Neutrophil (primary cell): Measurements from ENCODE around the gene DUSP7.

Experiments
- H3K27ac ChIP-seq: fragments of 200-600 bp; sonication (generic); 2 replicates; pipeline ENCODE4 v1.5.1; 2016; ENCODE audit warnings: mild to moderate bottlenecking, moderate library complexity
- H3K27me3 ChIP-seq: fragments of 200-600 bp; sonication (generic); 2 replicates; pipeline ENCODE4 v1.6.0; 2016; ENCODE audit warnings: mild to moderate bottlenecking
- H3K36me3 ChIP-seq: fragments of 200-600 bp; sonication (generic); 2 replicates; pipeline ENCODE4 v1.5.1; 2017
- H3K4me1 ChIP-seq, 2 experiments: fragments of 200-600 bp in 1 of 2; sonication (generic) in 1 of 2; 1 replicate in 1 of 2; 2 replicates in 1 of 2; pipeline versions ENCODE4 v1.5.1 to v1.6.1; 2013 to 2016; ENCODE audit warnings: low read depth in 1 of 2, low read length in 1 of 2, mild to moderate bottlenecking in 1 of 2, moderate library complexity in 1 of 2; ENCODE audit not compliant: control insufficient read depth in 1 of 2, insufficient read depth in 1 of 2
- H3K4me3 ChIP-seq, 2 experiments: fragments of 200-600 bp in 1 of 2; sonication (generic) in 1 of 2; 1 replicate in 1 of 2; 2 replicates in 1 of 2; pipeline ENCODE4 v1.5.1; 2013 to 2016; ENCODE audit warnings: low read depth in 1 of 2, low read length in 1 of 2, mild to moderate bottlenecking in 1 of 2, moderate library complexity in 1 of 2
- H3K9me3 ChIP-seq: fragments of 200-600 bp; sonication (generic); 2 replicates; pipeline ENCODE4 v1.5.1; 2016
- CTCF ChIP-seq: fragments of 200-600 bp; sonication (generic); IDR thresholded peaks from 2 replicates; pipeline ENCODE4 v1.5.1; 2016; ENCODE audit warnings: antibody characterized with exemption

The DUSP7 gene

GRCh38 chr3:52087731-52088130 lies 31.4 kb upstream of the DUSP7 start:
- Histone ChIP-seq H3K4me1 (peaks cover 9 to 14% of the 10 kb centered on the region in 2 experiments), H3K9me3 (no peaks in the 10 kb centered on the region), H3K36me3 (peaks cover 30% of the 10 kb centered on the region), H3K4me3 (no peak overlapping the region), H3K27ac (no peak overlapping the region), H3K27me3 (no peaks in the 10 kb centered on the region)
- no peak for TF ChIP-seq CTCF

- Histone ChIP-seq H3K4me3 (no peak overlapping the region), H3K9me3 (no peaks in the 10 kb centered on the region), H3K36me3 (peaks cover 25% of the 10 kb centered on the region), H3K4me1 (peaks cover 9 to 14% of the 10 kb centered on the region in 2 experiments), H3K27ac (peak overlapping the region; percentile 19), H3K27me3 (no peaks in the 10 kb centered on the region)
- TF ChIP-seq CTCF, result no peak
Observed at GRCh38 chr3:52086976-52087663, 30.7 kb upstream of the DUSP7 start.

- no peaks in the 10 kb centered on the region for H3K27me3 ChIP-seq
- H3K9me3 ChIP-seq, result no peaks in the 10 kb centered on the region
- H3K27ac ChIP-seq, result no peak overlapping the region
- H3K4me1 ChIP-seq, result peaks cover 9 to 14% of the 10 kb centered on the region in 2 experiments
- H3K4me3 ChIP-seq, result no peak overlapping the region
- peaks cover 23% of the 10 kb centered on the region for H3K36me3 ChIP-seq
- no peak for TF ChIP-seq CTCF
Observed at GRCh38 chr3:52086461-52086860, 30.1 kb upstream of the DUSP7 start.

GRCh38 chr3:52085681-52086282 lies 29.4 kb upstream of the DUSP7 start:
- no peak overlapping the region for H3K27ac ChIP-seq
- no peak overlapping the region for H3K4me3 ChIP-seq
- peaks cover 9 to 14% of the 10 kb centered on the region in 2 experiments for H3K4me1 ChIP-seq
- no peaks in the 10 kb centered on the region for H3K27me3 ChIP-seq
- peaks cover 17% of the 10 kb centered on the region for H3K36me3 ChIP-seq
- H3K9me3 ChIP-seq, result no peaks in the 10 kb centered on the region
- TF ChIP-seq CTCF, result no peak

GRCh38 chr3:52084954-52085680 lies 28.7 kb upstream of the DUSP7 start:
- H3K4me3 ChIP-seq, result no peak overlapping the region
- H3K27ac ChIP-seq, result no peak overlapping the region
- H3K4me1 ChIP-seq, result peaks cover 9 to 14% of the 10 kb centered on the region in 2 experiments
- no peak for TF ChIP-seq CTCF
- H3K27me3 ChIP-seq, result no peaks in the 10 kb centered on the region
- peaks cover 12% of the 10 kb centered on the region for H3K36me3 ChIP-seq
- no peaks in the 10 kb centered on the region for H3K9me3 ChIP-seq
